Pancreas (tissue), 10 donors: ENCODE results near the gene PDZD7. TPM values are rescaled to one million over a fixed set of nuclear protein-coding genes. Genes with fewer than 3 reads are reported as not detected.

Experiments used
- ATAC-seq, 4 donors: fragments of 200-7000 bp; cut with Tn5 transposase; one replicate each; pipeline versions ENCODE4 v1.8.0 to v1.9.1; 2020; ENCODE audit warnings: mild to moderate bottlenecking in 4 of 4, moderate library complexity in 4 of 4
- DNase-seq, 6 donors: peaks; one replicate each; pipeline ENCODE4 v3.0.0-alpha.2; 2020
- FAIRE-seq: peaks from 2 replicates; lab custom pipeline; 2012; peaks lifted over from hg19 to GRCh38; lab: Jason Lieb, UNC
- H3K27ac ChIP-seq, 4 donors: fragments of 200-600 bp; sonication (generic); 1 replicate in 3 of 4; 2 replicates in 1 of 4; pipeline versions ENCODE4 v1.5.0 to v1.8.0; 2020
- H3K27me3 ChIP-seq, 4 donors: fragments of 200-600 bp; one replicate each; pipeline ENCODE4 v1.8.0; 2021
- H3K36me3 ChIP-seq, 3 donors: fragments of 200-600 bp; sonication (generic) in 1 of 3; one replicate each; pipeline versions ENCODE4 v1.5.0 to v1.8.0; 2020 to 2021
- H3K4me1 ChIP-seq, 3 donors: fragments of 200-600 bp; one replicate each; pipeline ENCODE4 v1.8.0; 2021
- H3K4me3 ChIP-seq, 4 donors: fragments of 200-600 bp; sonication (generic) in 2 of 4; one replicate each; pipeline versions ENCODE4 v1.5.0 to v1.8.0; 2020 to 2021
- H3K9me3 ChIP-seq, 4 donors: fragments of 200-600 bp; one replicate each; pipeline ENCODE4 v1.8.0; 2021
- CTCF ChIP-seq, 4 donors: fragments of 200-600 bp; sonication (generic) in 3 of 4; IDR thresholded peaks; one replicate each; pipeline versions ENCODE4 v1.5.0 to v1.8.0; 2021; ENCODE audit warnings: antibody characterized with exemption in 4 of 4
- WGBS, 2 donors: extraction: QIAGEN DNeasy Blood & Tissue Kit; methylation state at CpG; one replicate each; pipeline ENCODE4 v1.1.7; 2013; 5-methylcytosine and 5-hydroxymethylcytosine counted together
- intact Hi-C, 3 donors: fragments of 100-400 bp; cut with DNase I; formaldehyde crosslinking; loops; one replicate each; pipeline versions ENCODE4 v1.11.1 to v1.14.2; 2022
- polyA plus RNA-seq, 2 donors: library from polyadenylated mRNA; stranded (reverse); fragments of 200-250 nt; gene quantifications; one replicate each; pipeline ENCODE4 v1.2.3, GENCODE V29; 2013
- total RNA-seq, 6 donors: library from RNA; stranded (reverse); fragmentation: NEBNext Ultra II Directional in 4 of 6; extraction: Animal tissue kit (Norgen Biotek cat#: 25700) in 4 of 6; gene quantifications; one replicate each; pipeline versions ENCODE4 v1.2.1 to v1.2.4, GENCODE V29; 2021 to 2023
- donor health status: healthy with polysubstance abuse.
- donor health status: DM: no; HTN: no; CAD: no; lungs with moderate emphysema.
- donor health status: DM: no; HTN: no; CAD: no.
- donor health status: control.
- donor health status: control.
- donor health status: Bipolar disorder and iron deficiency.
- donor health status: DM: yes; HTN: yes; CAD: no.
- donor health status: DM: no; HTN: no; CAD: no.
- donor health status: DM: no; HTN: no; CAD: no.
- donor health status: DM: yes; HTN: yes; CAD: no.

The PDZD7 gene
- total and polyA plus RNA-seq, 8 donors = 0.18 to 0.99 (median 0.38) TPM

- 1% methylated on average over 42 to 47 of the region's 47 CpGs for WGBS, 2 donors
- H3K9me3 ChIP-seq = no peaks in the 10 kb centered on the region
- H3K4me3 ChIP-seq = peak overlapping the region; percentile 48 to 73 (median 56)
- intact Hi-C loops = no loop called here
- FAIRE-seq (no peak), DNase-seq (peak; percentile 59 to 89 (median 72)), ATAC-seq (peak; percentile 59 to 68 (median 62))
- TF ChIP-seq CTCF (IDR thresholded peaks at IDR 0.05) = no peak
- peaks cover 0 to 16% (median 11%) of the 10 kb centered on the region in 3 donors for H3K36me3 ChIP-seq
- peak overlapping the region; percentile 72 to 91 (median 89) for H3K27ac ChIP-seq
- H3K27me3 ChIP-seq = no peaks in the 10 kb centered on the region
- H3K4me1 ChIP-seq = peaks cover 0 to 12% (median 0%) of the 10 kb centered on the region in 3 donors
Observed at GRCh38 chr10:101031796-101032636, 1.1 kb upstream of the PDZD7 start.

DNA sequence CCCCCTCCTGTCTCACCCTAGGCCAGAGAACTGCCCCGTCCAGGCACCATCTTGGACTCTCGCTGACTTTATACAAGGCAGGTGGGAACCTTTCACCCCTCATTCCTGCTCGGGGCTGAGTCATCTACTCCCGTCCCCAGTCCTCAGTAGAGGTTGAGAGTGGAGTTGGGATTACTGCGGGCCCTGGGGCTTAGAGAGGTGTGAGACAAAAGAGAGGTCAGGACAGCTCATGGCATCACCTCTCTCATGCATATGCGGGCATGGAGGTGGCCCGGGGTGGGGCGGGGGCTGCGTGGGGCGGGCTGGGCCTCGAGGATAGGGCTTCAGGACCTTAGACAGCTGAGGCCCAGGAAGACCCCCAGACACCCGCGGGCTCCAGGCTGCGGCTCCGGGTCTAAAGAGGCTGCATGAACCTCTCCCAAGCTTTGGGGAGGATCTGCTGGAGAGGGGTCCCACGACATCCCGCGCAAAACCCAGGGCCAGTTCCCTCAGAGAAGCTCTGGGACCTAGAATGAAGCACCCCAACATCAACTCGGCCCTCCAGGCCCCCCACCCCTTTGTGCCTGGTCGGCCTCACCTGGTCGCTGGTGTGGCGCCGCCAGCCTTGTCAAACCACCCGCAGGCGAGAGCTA is 317 bp downstream of the PDZD7 start:
- TF ChIP-seq CTCF (IDR thresholded peaks at IDR 0.05) = no peak
- Histone ChIP-seq H3K27ac (peak overlapping the region; percentile 72 to 91 (median 89)), H3K9me3 (no peaks in the 10 kb centered on the region), H3K4me1 (peaks cover 0 to 12% (median 0%) of the 10 kb centered on the region in 3 donors), H3K27me3 (no peaks in the 10 kb centered on the region), H3K4me3 (peak overlapping the region; percentile 48 to 73 (median 56)), H3K36me3 (peaks cover 0 to 3% (median 0%) of the 10 kb centered on the region in 3 donors)
- DNase-seq = peak in 1 of 6 donors; percentile 23
- no peak for FAIRE-seq
- no peak for ATAC-seq
- 11 to 15% methylated on average over 19 to 25 of the region's 25 CpGs for WGBS, 2 donors
- intact Hi-C loops = no loop called here

- FAIRE-seq (no peak), ATAC-seq (no peak), DNase-seq (peak in 2 of 6 donors; percentile 28 to 70)
- WGBS, 2 donors = 56 to 57% methylated on average over 25 to 27 of the region's 27 CpGs
- TF ChIP-seq CTCF (IDR thresholded peaks at IDR 0.05) = no peak
- intact Hi-C loops = no loop called here
- H3K27ac ChIP-seq = no peak overlapping the region
- no peak overlapping the region for H3K4me3 ChIP-seq
- H3K4me1 ChIP-seq = peaks cover 0 to 12% (median 0%) of the 10 kb centered on the region in 3 donors
- no peaks in the 10 kb centered on the region for H3K36me3 ChIP-seq
- H3K9me3 ChIP-seq = no peaks in the 10 kb centered on the region
- no peaks in the 10 kb centered on the region for H3K27me3 ChIP-seq
Observed at GRCh38 chr10:101029520-101030295, 1.2 kb downstream of the PDZD7 start.

GRCh38 chr10:101028446-101029337 is 2.2 kb downstream of the PDZD7 start:
- ATAC-seq (no peak), DNase-seq (no peak), FAIRE-seq (no peak)
- Histone ChIP-seq H3K4me3 (no peak overlapping the region), H3K4me1 (peaks cover 0 to 12% (median 0%) of the 10 kb centered on the region in 3 donors), H3K36me3 (no peaks in the 10 kb centered on the region), H3K9me3 (no peaks in the 10 kb centered on the region), H3K27ac (no peak overlapping the region), H3K27me3 (no peaks in the 10 kb centered on the region)
- 77 to 86% methylated on average over 7 of the region's 7 CpGs for WGBS, 2 donors
- TF ChIP-seq CTCF (IDR thresholded peaks at IDR 0.05) = no peak
- intact Hi-C loops = no loop called here
